Fibroblast of lung (primary cell): ENCODE results near the gene CCDC116. TPM values are rescaled to one million over a fixed set of nuclear protein-coding genes. Genes with fewer than 3 reads are reported as not detected.
A peak's percentile ranks its signal among the peaks of the same experiment; 100 is the strongest.

Experiments
- DNase-seq, 2 donors: peaks; one replicate each; pipeline versions ENCODE4 v3.0.0 to v3.0.0-alpha.2; 2010; ENCODE audit warnings: low read depth in 2 of 2
- H2AFZ ChIP-seq: 2 replicates; pipeline ENCODE4 v1.5.1; 2012; ENCODE audit warnings: low read length, control low read depth, inconsistent platforms
- H3K27ac ChIP-seq: 2 replicates; pipeline ENCODE4 v1.5.1; 2011; ENCODE audit warnings: low read length, control low read depth; ENCODE audit not compliant: insufficient read depth
- H3K27me3 ChIP-seq: 2 replicates; pipeline ENCODE4 v1.5.1; 2011; ENCODE audit warnings: mild to moderate bottlenecking, low read length; ENCODE audit not compliant: control insufficient read depth, insufficient read depth
- H3K36me3 ChIP-seq: 2 replicates; pipeline ENCODE4 v1.5.1; 2011; ENCODE audit warnings: low read length; ENCODE audit not compliant: control insufficient read depth, insufficient read depth
- H3K4me1 ChIP-seq: 2 replicates; pipeline ENCODE4 v1.5.1; 2011; ENCODE audit warnings: low read length; ENCODE audit not compliant: control insufficient read depth, insufficient read depth; ENCODE audit errors: extremely low read depth
- H3K4me2 ChIP-seq: 2 replicates; pipeline ENCODE4 v1.5.1; 2011; ENCODE audit warnings: low read length, control low read depth; ENCODE audit not compliant: insufficient read depth; ENCODE audit errors: extremely low read depth
- H3K4me3 ChIP-seq, 4 experiments: fragments of 200-600 bp in 1 of 4; sonication (generic) in 1 of 4; replicated peaks in 1 of 4; 2 replicates each; pipeline ENCODE4 v1.5.1; 2011 to 2016; ENCODE audit warnings: low read length in 4 of 4, low read depth in 3 of 4, mild to moderate bottlenecking in 3 of 4, control low read depth in 2 of 4, inconsistent platforms in 1 of 4, mixed read lengths in 1 of 4; ENCODE audit not compliant: insufficient read depth in 1 of 4; ENCODE audit errors: control extremely low read depth in 1 of 4
- H3K79me2 ChIP-seq: 2 replicates; pipeline ENCODE4 v1.5.1; 2012; ENCODE audit warnings: mild to moderate bottlenecking, low read length, inconsistent platforms; ENCODE audit not compliant: control insufficient read depth, insufficient read depth
- H3K9ac ChIP-seq: 2 replicates; pipeline ENCODE4 v1.5.1; 2011; ENCODE audit warnings: mild to moderate bottlenecking, low read length, control low read depth; ENCODE audit not compliant: insufficient read depth
- H3K9me3 ChIP-seq: 2 replicates; pipeline ENCODE4 v1.5.1; 2012; ENCODE audit warnings: low read depth, low read length; ENCODE audit not compliant: control insufficient read depth, insufficient read depth
- H4K20me1 ChIP-seq: 2 replicates; pipeline ENCODE4 v1.5.1; 2011; ENCODE audit warnings: low read length; ENCODE audit not compliant: control insufficient read depth, insufficient read depth; ENCODE audit errors: extremely low read depth
- CTCF ChIP-seq, 2 donors: IDR thresholded peaks in 1 of 2; conservative IDR thresholded peaks in 1 of 2; 1 replicate in 1 of 2; 2 replicates in 1 of 2; pipeline ENCODE4 v1.5.1; 2011 to 2012; ENCODE audit warnings: low read length in 2 of 2, control low read depth in 1 of 2, inconsistent platforms in 1 of 2, low read depth in 1 of 2, mild to moderate bottlenecking in 1 of 2
- EZH2 ChIP-seq: IDR thresholded peaks from 2 replicates; pipeline ENCODE4 v1.5.1; 2012; ENCODE audit warnings: low read length, control low read depth, mild to moderate bottlenecking; ENCODE audit errors: missing control alignments
- polyA plus RNA-seq, 2 donors: library from polyadenylated mRNA; depleted of rRNA in 1 of 2; stranded (reverse) in 1 of 2; unstranded in 1 of 2; fragments of >200 nt; gene quantifications; 2 replicates each; pipeline ENCODE4 v1.2.1, GENCODE V29; 2011 to 2012; ENCODE audit warnings: missing spikeins in 1 of 2
- total RNA-seq: library from RNA; depleted of rRNA; stranded (reverse); fragments of >200 nt; gene quantifications from 2 replicates; pipeline ENCODE4 v1.2.1, GENCODE V29; 2014

The CCDC116 gene
- total and polyA plus RNA-seq, 2 donors (not counting 1 experiment from before 2014, with no cell fraction given) = 0.03 to 0.17 TPM

- H3K4me3 ChIP-seq = peak within 1 kb of the TSS; percentile 59 to 89 (median 76)
- TF ChIP-seq EZH2 (no peak), CTCF (conservative IDR thresholded peaks at IDR 0.05 in 1 of 2, IDR thresholded peaks at IDR 0.05 in 1 of 2; ENCODE audit: low read depth in 1 of 2, low read length in 2 of 2) (no peak)
- H3K4me1 ChIP-seq = peaks cover 6% of the 10 kb centered on the region
- peak within 1 kb of the TSS; percentile 82 for H3K27ac ChIP-seq
- peak; percentile 98 to 99 for DNase-seq
- peak within 1 kb of the TSS; percentile 94 for H2AFZ ChIP-seq
- H3K4me2 ChIP-seq = peak within 1 kb of the TSS; percentile 100
- H3K27me3 ChIP-seq = no peaks in the 10 kb centered on the region
- H3K36me3 ChIP-seq = peaks cover 8% of the 10 kb centered on the region
- no peaks in the 10 kb centered on the region for H3K9me3 ChIP-seq
- H4K20me1 ChIP-seq = no peaks in the 10 kb centered on the region
- peak within 1 kb of the TSS; percentile 86 for H3K9ac ChIP-seq
- H3K79me2 ChIP-seq = peaks cover 5% of the 10 kb centered on the region
Observed at GRCh38 chr22:21641789-21642583, 9.4 kb downstream of the CCDC116 start, which contains the start of gene SDF2L1. Gene SDF2L1 (plus strand): TSS chr22:21642302. CDS start chr22:21642337, 35 bp downstream.

GRCh38 chr22:21642584-21643448 lies 10.3 kb downstream of the CCDC116 start:
- H2AFZ ChIP-seq = peak overlapping the region; percentile 39
- peak overlapping the region; percentile 59 to 89 (median 70) for H3K4me3 ChIP-seq
- H3K9me3 ChIP-seq = no peaks in the 10 kb centered on the region
- peaks cover 6% of the 10 kb centered on the region for H3K4me1 ChIP-seq
- peak overlapping the region; percentile 86 for H3K9ac ChIP-seq
- H3K4me2 ChIP-seq = peak overlapping the region; percentile 84
- TF ChIP-seq CTCF (conservative IDR thresholded peaks at IDR 0.05 in 1 of 2, IDR thresholded peaks at IDR 0.05 in 1 of 2; ENCODE audit: low read depth in 1 of 2, low read length in 2 of 2) (peak; percentile 57 to 58), EZH2 (no peak)
- peak; percentile 37 to 41 for DNase-seq
- no peaks in the 10 kb centered on the region for H4K20me1 ChIP-seq
- H3K36me3 ChIP-seq = peaks cover 9% of the 10 kb centered on the region
- H3K27ac ChIP-seq = peak overlapping the region; percentile 80
- H3K27me3 ChIP-seq = no peaks in the 10 kb centered on the region
- peaks cover 5% of the 10 kb centered on the region for H3K79me2 ChIP-seq
